Fibroblast of lung (primary cell): Measurements from ENCODE around the gene KRT23. TPM values are rescaled to one million over a fixed set of nuclear protein-coding genes. Genes with fewer than 3 reads are reported as not detected.

ENCODE experiments used
- DNase-seq, 2 donors: peaks; one replicate each; pipeline versions ENCODE4 v3.0.0 to v3.0.0-alpha.2; 2010; ENCODE audit warnings: low read depth in 2 of 2
- H2AFZ ChIP-seq: 2 replicates; pipeline ENCODE4 v1.5.1; 2012; ENCODE audit warnings: low read length, control low read depth, inconsistent platforms
- H3K27ac ChIP-seq: 2 replicates; pipeline ENCODE4 v1.5.1; 2011; ENCODE audit warnings: low read length, control low read depth; ENCODE audit not compliant: insufficient read depth
- H3K27me3 ChIP-seq: 2 replicates; pipeline ENCODE4 v1.5.1; 2011; ENCODE audit warnings: mild to moderate bottlenecking, low read length; ENCODE audit not compliant: control insufficient read depth, insufficient read depth
- H3K36me3 ChIP-seq: 2 replicates; pipeline ENCODE4 v1.5.1; 2011; ENCODE audit warnings: low read length; ENCODE audit not compliant: control insufficient read depth, insufficient read depth
- H3K4me1 ChIP-seq: 2 replicates; pipeline ENCODE4 v1.5.1; 2011; ENCODE audit warnings: low read length; ENCODE audit not compliant: control insufficient read depth, insufficient read depth; ENCODE audit errors: extremely low read depth
- H3K4me2 ChIP-seq: 2 replicates; pipeline ENCODE4 v1.5.1; 2011; ENCODE audit warnings: low read length, control low read depth; ENCODE audit not compliant: insufficient read depth; ENCODE audit errors: extremely low read depth
- H3K4me3 ChIP-seq, 4 experiments: fragments of 200-600 bp in 1 of 4; sonication (generic) in 1 of 4; replicated peaks in 1 of 4; 2 replicates each; pipeline ENCODE4 v1.5.1; 2011 to 2016; ENCODE audit warnings: low read length in 4 of 4, low read depth in 3 of 4, mild to moderate bottlenecking in 3 of 4, control low read depth in 2 of 4, inconsistent platforms in 1 of 4, mixed read lengths in 1 of 4; ENCODE audit not compliant: insufficient read depth in 1 of 4; ENCODE audit errors: control extremely low read depth in 1 of 4
- H3K79me2 ChIP-seq: 2 replicates; pipeline ENCODE4 v1.5.1; 2012; ENCODE audit warnings: mild to moderate bottlenecking, low read length, inconsistent platforms; ENCODE audit not compliant: control insufficient read depth, insufficient read depth
- H3K9ac ChIP-seq: 2 replicates; pipeline ENCODE4 v1.5.1; 2011; ENCODE audit warnings: mild to moderate bottlenecking, low read length, control low read depth; ENCODE audit not compliant: insufficient read depth
- H3K9me3 ChIP-seq: 2 replicates; pipeline ENCODE4 v1.5.1; 2012; ENCODE audit warnings: low read depth, low read length; ENCODE audit not compliant: control insufficient read depth, insufficient read depth
- H4K20me1 ChIP-seq: 2 replicates; pipeline ENCODE4 v1.5.1; 2011; ENCODE audit warnings: low read length; ENCODE audit not compliant: control insufficient read depth, insufficient read depth; ENCODE audit errors: extremely low read depth
- EZH2 ChIP-seq: IDR thresholded peaks from 2 replicates; pipeline ENCODE4 v1.5.1; 2012; ENCODE audit warnings: low read length, control low read depth, mild to moderate bottlenecking; ENCODE audit errors: missing control alignments
- polyA plus RNA-seq, 2 donors: library from polyadenylated mRNA; depleted of rRNA in 1 of 2; stranded (reverse) in 1 of 2; unstranded in 1 of 2; fragments of >200 nt; gene quantifications; 2 replicates each; pipeline ENCODE4 v1.2.1, GENCODE V29; 2011 to 2012; ENCODE audit warnings: missing spikeins in 1 of 2
- total RNA-seq: library from RNA; depleted of rRNA; stranded (reverse); fragments of >200 nt; gene quantifications from 2 replicates; pipeline ENCODE4 v1.2.1, GENCODE V29; 2014
- TF ChIP-seq, protein P1 (sequence below), 2 donors: IDR thresholded peaks in 1 of 2; conservative IDR thresholded peaks in 1 of 2; 1 replicate in 1 of 2; 2 replicates in 1 of 2; pipeline ENCODE4 v1.5.1; 2011 to 2012; ENCODE audit warnings: low read length in 2 of 2, control low read depth in 1 of 2, inconsistent platforms in 1 of 2, low read depth in 1 of 2, mild to moderate bottlenecking in 1 of 2

The KRT23 gene
- total and polyA plus RNA-seq, 2 donors (not counting 1 experiment from before 2014, with no cell fraction given) = 0.17 TPM; not detected in 1

DNA sequence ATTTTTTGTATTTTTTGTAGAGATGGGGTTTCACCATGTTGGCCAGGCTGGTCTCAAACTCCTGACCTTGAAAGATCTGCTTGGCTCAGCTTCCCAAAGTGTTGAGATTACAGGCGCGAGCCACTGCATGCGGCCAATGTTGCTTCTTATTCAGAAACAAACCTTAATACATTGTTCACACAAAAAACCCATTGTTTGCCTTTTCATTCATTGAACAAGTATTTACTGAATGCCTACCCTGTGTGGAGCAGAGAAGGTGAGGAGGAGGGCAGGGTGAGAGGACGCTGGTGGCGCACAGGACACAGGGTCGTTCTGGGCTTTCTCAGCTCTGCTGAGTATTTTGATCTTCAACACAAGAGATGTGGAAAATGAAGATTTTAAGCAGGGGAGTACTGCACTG lies 8.0 kb upstream of the KRT23 start:
- Histone ChIP-seq H3K9me3 (no peaks in the 10 kb centered on the region), H3K36me3 (no peaks in the 10 kb centered on the region), H3K4me3 (no peak overlapping the region), H3K4me1 (no peaks in the 10 kb centered on the region), H4K20me1 (no peaks in the 10 kb centered on the region), H3K4me2 (no peak overlapping the region), H3K27me3 (no peaks in the 10 kb centered on the region), H3K27ac (no peak overlapping the region), H3K9ac (no peak overlapping the region), H2AFZ (no peak overlapping the region), H3K79me2 (no peaks in the 10 kb centered on the region)
- no peak for DNase-seq
- TF ChIP-seq EZH2 = no peak
- TF ChIP-seq, protein P1, sequence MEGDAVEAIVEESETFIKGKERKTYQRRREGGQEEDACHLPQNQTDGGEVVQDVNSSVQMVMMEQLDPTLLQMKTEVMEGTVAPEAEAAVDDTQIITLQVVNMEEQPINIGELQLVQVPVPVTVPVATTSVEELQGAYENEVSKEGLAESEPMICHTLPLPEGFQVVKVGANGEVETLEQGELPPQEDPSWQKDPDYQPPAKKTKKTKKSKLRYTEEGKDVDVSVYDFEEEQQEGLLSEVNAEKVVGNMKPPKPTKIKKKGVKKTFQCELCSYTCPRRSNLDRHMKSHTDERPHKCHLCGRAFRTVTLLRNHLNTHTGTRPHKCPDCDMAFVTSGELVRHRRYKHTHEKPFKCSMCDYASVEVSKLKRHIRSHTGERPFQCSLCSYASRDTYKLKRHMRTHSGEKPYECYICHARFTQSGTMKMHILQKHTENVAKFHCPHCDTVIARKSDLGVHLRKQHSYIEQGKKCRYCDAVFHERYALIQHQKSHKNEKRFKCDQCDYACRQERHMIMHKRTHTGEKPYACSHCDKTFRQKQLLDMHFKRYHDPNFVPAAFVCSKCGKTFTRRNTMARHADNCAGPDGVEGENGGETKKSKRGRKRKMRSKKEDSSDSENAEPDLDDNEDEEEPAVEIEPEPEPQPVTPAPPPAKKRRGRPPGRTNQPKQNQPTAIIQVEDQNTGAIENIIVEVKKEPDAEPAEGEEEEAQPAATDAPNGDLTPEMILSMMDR (conservative IDR thresholded peaks at IDR 0.05 in 1 of 2, IDR thresholded peaks at IDR 0.05 in 1 of 2; ENCODE audit: low read depth in 1 of 2, low read length in 2 of 2) = no peak

DNA sequence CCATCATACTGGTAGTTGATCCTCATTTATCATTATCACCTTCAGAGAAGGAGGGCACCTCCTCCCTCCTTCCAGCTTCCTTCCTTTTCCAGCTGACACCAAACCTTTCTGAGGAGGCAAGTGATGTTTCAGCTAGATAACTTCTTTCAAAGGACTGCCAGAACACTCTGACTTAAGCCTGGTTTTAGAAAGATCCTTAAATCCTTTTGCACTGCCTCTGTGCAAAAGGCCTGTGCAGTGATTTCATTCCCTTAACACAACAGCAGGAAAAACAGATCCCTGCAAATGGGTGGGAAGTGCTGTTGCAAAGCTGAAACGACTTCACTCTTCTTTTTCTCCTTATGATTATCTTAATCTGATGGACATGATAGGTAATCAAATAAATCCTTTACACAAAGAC lies 7.1 kb upstream of the KRT23 start:
- H3K4me3 ChIP-seq = no peak overlapping the region
- no peak overlapping the region for H3K27ac ChIP-seq
- DNase-seq = no peak
- no peak overlapping the region for H3K9ac ChIP-seq
- no peaks in the 10 kb centered on the region for H3K36me3 ChIP-seq
- H2AFZ ChIP-seq = no peak overlapping the region
- TF ChIP-seq EZH2 = no peak
- TF ChIP-seq, protein P1 (conservative IDR thresholded peaks at IDR 0.05 in 1 of 2, IDR thresholded peaks at IDR 0.05 in 1 of 2; ENCODE audit: low read depth in 1 of 2, low read length in 2 of 2) = no peak
- no peaks in the 10 kb centered on the region for H3K27me3 ChIP-seq
- no peak overlapping the region for H3K4me2 ChIP-seq
- H3K79me2 ChIP-seq = no peaks in the 10 kb centered on the region
- no peaks in the 10 kb centered on the region for H3K9me3 ChIP-seq
- H3K4me1 ChIP-seq = no peaks in the 10 kb centered on the region
- no peaks in the 10 kb centered on the region for H4K20me1 ChIP-seq

DNA sequence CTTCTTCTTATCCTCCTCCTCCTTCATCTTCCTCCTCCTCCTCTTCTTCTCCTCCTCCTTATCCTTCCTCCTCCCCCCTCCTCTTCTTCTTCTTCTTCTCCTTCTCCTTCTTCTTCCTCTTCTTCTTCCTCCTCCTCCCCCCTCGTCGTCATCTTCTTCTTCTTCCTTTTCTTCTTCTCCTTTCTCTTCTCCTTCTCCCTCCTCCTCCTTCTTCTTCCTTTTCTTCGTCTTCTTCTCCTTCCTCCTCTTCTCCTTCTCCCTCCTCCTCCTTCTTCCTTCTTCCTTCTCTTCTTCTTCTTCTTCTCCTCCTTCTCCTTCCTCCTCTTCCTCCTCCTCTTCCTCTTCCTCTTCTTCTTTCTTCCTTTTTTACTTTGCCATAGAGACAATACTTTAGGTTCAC lies 5.1 kb upstream of the KRT23 start:
- DNase-seq = no peak
- H3K79me2 ChIP-seq = no peaks in the 10 kb centered on the region
- H2AFZ ChIP-seq = no peak overlapping the region
- H3K9me3 ChIP-seq = no peaks in the 10 kb centered on the region
- no peak for TF ChIP-seq EZH2
- TF ChIP-seq, protein P1 (conservative IDR thresholded peaks at IDR 0.05 in 1 of 2, IDR thresholded peaks at IDR 0.05 in 1 of 2; ENCODE audit: low read depth in 1 of 2, low read length in 2 of 2) = no peak
- no peak overlapping the region for H3K9ac ChIP-seq
- no peaks in the 10 kb centered on the region for H4K20me1 ChIP-seq
- H3K27me3 ChIP-seq = no peaks in the 10 kb centered on the region
- no peak overlapping the region for H3K27ac ChIP-seq
- no peaks in the 10 kb centered on the region for H3K36me3 ChIP-seq
- no peaks in the 10 kb centered on the region for H3K4me1 ChIP-seq
- H3K4me3 ChIP-seq = no peak overlapping the region
- no peak overlapping the region for H3K4me2 ChIP-seq
